H9 (cell line): ENCODE measurements around the gene CCDC91. TPM values are rescaled to one million over a fixed set of nuclear protein-coding genes. Genes with fewer than 3 reads are reported as not detected.

ENCODE experiments used
- DNase-seq: peaks from one replicate; pipeline ENCODE4 v3.0.0-alpha.2; 2017
- H2AFZ ChIP-seq: one replicate; pipeline ENCODE4 v1.6.1; 2013; ENCODE audit warnings: mild to moderate bottlenecking, low read length, control low read depth, moderate library complexity
- H2AK5ac ChIP-seq: 2 replicates; pipeline ENCODE4 v1.6.1; 2013; ENCODE audit warnings: low read length, control low read depth, mixed read lengths; ENCODE audit not compliant: insufficient read length
- H2BK120ac ChIP-seq: one replicate; pipeline ENCODE4 v1.6.1; 2013; ENCODE audit warnings: low read depth, mild to moderate bottlenecking, low read length, control low read depth, inconsistent platforms; ENCODE audit not compliant: poor library complexity, severe bottlenecking
- H2BK12ac ChIP-seq: 2 replicates; pipeline ENCODE4 v1.6.1; 2013; ENCODE audit warnings: low read length, control low read depth, mixed read lengths, low read depth; ENCODE audit not compliant: insufficient read length
- H2BK15ac ChIP-seq: 2 replicates; pipeline ENCODE4 v1.6.1; 2013; ENCODE audit warnings: low read depth, low read length, control low read depth
- H2BK20ac ChIP-seq: one replicate; pipeline ENCODE4 v1.6.1; 2013; ENCODE audit warnings: low read depth, mild to moderate bottlenecking, low read length, control low read depth, inconsistent platforms; ENCODE audit not compliant: poor library complexity, severe bottlenecking
- H2BK5ac ChIP-seq: 2 replicates; pipeline ENCODE4 v1.6.1; 2013; ENCODE audit warnings: low read length, control low read depth, mixed read lengths; ENCODE audit not compliant: insufficient read length
- H3K14ac ChIP-seq: 2 replicates; pipeline ENCODE4 v1.6.1; 2013; ENCODE audit warnings: low read length, control low read depth; ENCODE audit not compliant: insufficient read depth
- H3K18ac ChIP-seq: 2 replicates; pipeline ENCODE4 v1.6.1; 2013; ENCODE audit warnings: low read depth, mild to moderate bottlenecking, mixed read lengths, low read length, control low read depth; ENCODE audit not compliant: insufficient read length
- H3K23ac ChIP-seq: 2 replicates; pipeline ENCODE4 v1.6.1; 2013; ENCODE audit warnings: low read length, control low read depth, mixed read lengths, low read depth; ENCODE audit not compliant: insufficient read length
- H3K23me2 ChIP-seq: 2 replicates; pipeline ENCODE4 v1.6.1; 2013; ENCODE audit warnings: low read depth, mild to moderate bottlenecking, mixed read lengths, low read length, control low read depth; ENCODE audit not compliant: insufficient read length, poor library complexity, severe bottlenecking
- H3K27ac ChIP-seq: 2 replicates; pipeline ENCODE4 v1.5.1; 2013; ENCODE audit warnings: low read length, control low read depth, mixed read lengths, low read depth; ENCODE audit not compliant: insufficient read length
- H3K27me3 ChIP-seq: 2 replicates; pipeline ENCODE4 v1.6.1; 2013; ENCODE audit warnings: low read length, control low read depth, inconsistent platforms; ENCODE audit not compliant: insufficient read depth
- H3K4ac ChIP-seq: 2 replicates; pipeline ENCODE4 v1.6.1; 2013; ENCODE audit warnings: low read depth, mild to moderate bottlenecking, control low read depth, inconsistent platforms, low read length, moderate library complexity
- H3K4me1 ChIP-seq: 2 replicates; pipeline ENCODE4 v1.6.1; 2013; ENCODE audit warnings: low read length, control low read depth, inconsistent platforms; ENCODE audit not compliant: insufficient read depth
- H3K4me2 ChIP-seq: 2 replicates; pipeline ENCODE4 v1.6.1; 2013; ENCODE audit warnings: low read length, control low read depth, mixed read lengths; ENCODE audit not compliant: insufficient read length, insufficient read depth
- H3K56ac ChIP-seq: 2 replicates; pipeline ENCODE4 v1.6.1; 2013; ENCODE audit warnings: low read depth, mild to moderate bottlenecking, mixed read lengths, low read length, control low read depth; ENCODE audit not compliant: insufficient read length
- H3K79me1 ChIP-seq: 2 replicates; pipeline ENCODE4 v1.6.1; 2013; ENCODE audit warnings: low read depth, mild to moderate bottlenecking, moderate library complexity, low read length, control low read depth, inconsistent platforms; ENCODE audit not compliant: insufficient read depth, poor library complexity, severe bottlenecking
- H3K79me2 ChIP-seq: 2 replicates; pipeline ENCODE4 v1.6.1; 2013; ENCODE audit warnings: low read length, control low read depth, inconsistent platforms; ENCODE audit not compliant: insufficient read depth
- H3K9ac ChIP-seq: 2 replicates; pipeline ENCODE4 v1.6.1; 2013; ENCODE audit warnings: low read length, control low read depth, mixed read lengths; ENCODE audit not compliant: insufficient read length; ENCODE audit errors: extremely low read depth
- H3K9me3 ChIP-seq: one replicate; pipeline ENCODE4 v1.6.1; 2013; ENCODE audit warnings: low read depth, low read length, inconsistent platforms; ENCODE audit not compliant: control insufficient read depth
- H3T11ph ChIP-seq: one replicate; pipeline ENCODE4 v1.6.1; 2013; ENCODE audit warnings: mild to moderate bottlenecking, low read length, control low read depth, inconsistent platforms
- H4K20me1 ChIP-seq: one replicate; pipeline ENCODE4 v1.6.1; 2013; ENCODE audit not compliant: control insufficient read depth, insufficient read length, insufficient read depth
- H4K5ac ChIP-seq: 2 replicates; pipeline ENCODE4 v1.6.1; 2013; ENCODE audit warnings: low read depth, mild to moderate bottlenecking, mixed read lengths, low read length, control low read depth; ENCODE audit not compliant: insufficient read length
- H4K8ac ChIP-seq: replicated peaks from 2 replicates; pipeline ENCODE4 v1.6.1; 2013; ENCODE audit warnings: low read length, control low read depth, mixed read lengths, low read depth; ENCODE audit not compliant: insufficient read length
- H4K91ac ChIP-seq: 2 replicates; pipeline ENCODE4 v1.6.1; 2013; ENCODE audit warnings: low read depth, mild to moderate bottlenecking, moderate library complexity, mixed read lengths, low read length, control low read depth; ENCODE audit not compliant: insufficient read length
- H3K27ac Mint-ChIP-seq, 3 experiments: 2 replicates in 2 of 3; 3 replicates in 1 of 3; pipeline ENCODE4 v1.8.0; 2020 to 2021; ENCODE audit warnings: mixed read lengths in 3 of 3, mild to moderate bottlenecking in 1 of 3, moderate library complexity in 1 of 3
- H3K27me3 Mint-ChIP-seq: 2 replicates; pipeline ENCODE4 v1.8.0; 2021; ENCODE audit warnings: low read depth, mild to moderate bottlenecking, moderate library complexity, mixed read lengths
- H3K36me3 Mint-ChIP-seq, 3 experiments: 2 replicates in 2 of 3; 3 replicates in 1 of 3; pipeline ENCODE4 v1.8.0; 2020 to 2021; ENCODE audit warnings: low read depth in 3 of 3, mixed read lengths in 3 of 3; ENCODE audit not compliant: insufficient read depth in 1 of 3
- H3K4me1 Mint-ChIP-seq, 2 experiments: 2 replicates each; pipeline ENCODE4 v1.8.0; 2020; ENCODE audit warnings: mixed read lengths in 2 of 2
- H3K4me3 Mint-ChIP-seq, 2 experiments: 2 replicates in 1 of 2; 3 replicates in 1 of 2; pipeline ENCODE4 v1.8.0; 2020 to 2021; ENCODE audit warnings: mild to moderate bottlenecking in 2 of 2, mixed read lengths in 2 of 2, moderate library complexity in 1 of 2
- H3K9me3 Mint-ChIP-seq, 2 experiments: 2 replicates in 1 of 2; 3 replicates in 1 of 2; pipeline ENCODE4 v1.8.0; 2020; ENCODE audit warnings: mild to moderate bottlenecking in 2 of 2, mixed read lengths in 2 of 2, moderate library complexity in 1 of 2
- WGBS: extraction: QIAGEN DNeasy Blood & Tissue Kit; methylation state at CpG from one replicate; pipeline ENCODE4 v1.1.7; 2013; ENCODE audit warnings: missing lambda C conversion rate, low lambda C conversion rate, mixed read lengths; ENCODE audit not compliant: insufficient read length; ENCODE audit errors: extremely low coverage; 5-methylcytosine and 5-hydroxymethylcytosine counted together
- total RNA-seq: library from RNA; stranded (reverse); gene quantifications from 2 replicates; pipeline ENCODE4 v1.2.1, GENCODE V29; 2021
- TF ChIP-seq, protein P1 (sequence below): fragments of 200-600 bp; sonication (generic); conservative IDR thresholded peaks from 3 replicates; pipeline ENCODE4 v1.8.0; 2021; ENCODE audit warnings: antibody characterized with exemption, mild to moderate bottlenecking

Gene CCDC91
- total RNA-seq, 1 experiment from 2014 or later: 22.7 TPM

DNA sequence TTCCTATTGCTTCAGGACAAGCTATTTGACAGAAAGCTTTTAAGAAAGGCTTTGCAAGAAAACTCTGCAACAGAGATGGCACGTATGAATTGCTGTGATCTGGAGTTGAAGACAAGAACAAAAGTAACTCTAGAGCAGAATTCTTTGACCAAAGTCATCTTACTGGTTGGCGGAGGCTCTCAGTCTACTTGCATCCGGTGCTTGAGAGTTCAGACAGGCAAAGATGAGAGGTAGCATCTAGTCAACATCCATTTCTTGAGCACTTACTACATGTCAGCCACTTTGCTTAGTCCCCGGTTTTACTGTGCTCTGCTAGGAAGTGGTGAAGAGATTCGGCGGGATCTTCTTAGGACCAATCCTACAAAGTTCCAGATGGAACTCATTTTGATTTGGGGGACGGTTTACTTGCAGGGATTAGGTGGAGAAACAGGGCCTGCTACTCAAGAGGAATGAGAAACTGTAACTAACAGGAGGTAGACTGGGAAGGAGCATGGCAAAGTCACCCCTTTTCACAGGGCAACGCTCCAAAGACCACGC, 404 bp upstream of the CCDC91 start:
- no peak overlapping the region for H2BK12ac ChIP-seq
- H3K4ac ChIP-seq: no peak overlapping the region
- H2BK5ac ChIP-seq: no peak overlapping the region
- peak overlapping the region; percentile 44 for H3K9ac ChIP-seq
- H3K79me1 ChIP-seq: no peaks in the 10 kb centered on the region
- H2AK5ac ChIP-seq: no peak overlapping the region
- H3K23me2 ChIP-seq: peaks cover 8% of the 10 kb centered on the region
- H4K8ac ChIP-seq: peak overlapping the region; percentile 46
- no peak overlapping the region for H3K18ac ChIP-seq
- H3K27ac ChIP-seq: no peak overlapping the region
- peaks cover 25 to 27% of the 10 kb centered on the region in 2 experiments for H3K4me1 Mint-ChIP-seq
- peaks cover 10% of the 10 kb centered on the region; the same call in 1 of the 2 replicates for H3K79me2 ChIP-seq
- no peak for DNase-seq
- no peak overlapping the region for H3K14ac ChIP-seq
- no peaks in the 10 kb centered on the region for H4K20me1 ChIP-seq
- peak overlapping the region; percentile 92 for H3K4me2 ChIP-seq
- no peaks in the 10 kb centered on the region; the same call in 1 of the 2 replicates for H3K27me3 Mint-ChIP-seq
- H2BK15ac ChIP-seq: no peak overlapping the region
- no CpG with 5 or more reads among the region's 9 CpGs for WGBS
- no peak overlapping the region for H3K23ac ChIP-seq
- peak overlapping the region; percentile 90 to 95 for H3K4me3 Mint-ChIP-seq
- H4K91ac ChIP-seq: no peak overlapping the region
- TF ChIP-seq, protein P1, sequence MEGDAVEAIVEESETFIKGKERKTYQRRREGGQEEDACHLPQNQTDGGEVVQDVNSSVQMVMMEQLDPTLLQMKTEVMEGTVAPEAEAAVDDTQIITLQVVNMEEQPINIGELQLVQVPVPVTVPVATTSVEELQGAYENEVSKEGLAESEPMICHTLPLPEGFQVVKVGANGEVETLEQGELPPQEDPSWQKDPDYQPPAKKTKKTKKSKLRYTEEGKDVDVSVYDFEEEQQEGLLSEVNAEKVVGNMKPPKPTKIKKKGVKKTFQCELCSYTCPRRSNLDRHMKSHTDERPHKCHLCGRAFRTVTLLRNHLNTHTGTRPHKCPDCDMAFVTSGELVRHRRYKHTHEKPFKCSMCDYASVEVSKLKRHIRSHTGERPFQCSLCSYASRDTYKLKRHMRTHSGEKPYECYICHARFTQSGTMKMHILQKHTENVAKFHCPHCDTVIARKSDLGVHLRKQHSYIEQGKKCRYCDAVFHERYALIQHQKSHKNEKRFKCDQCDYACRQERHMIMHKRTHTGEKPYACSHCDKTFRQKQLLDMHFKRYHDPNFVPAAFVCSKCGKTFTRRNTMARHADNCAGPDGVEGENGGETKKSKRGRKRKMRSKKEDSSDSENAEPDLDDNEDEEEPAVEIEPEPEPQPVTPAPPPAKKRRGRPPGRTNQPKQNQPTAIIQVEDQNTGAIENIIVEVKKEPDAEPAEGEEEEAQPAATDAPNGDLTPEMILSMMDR: no peak
- H4K5ac ChIP-seq: no peak overlapping the region
- H2AFZ ChIP-seq: no peak overlapping the region
- no peaks in the 10 kb centered on the region for H3K9me3 ChIP-seq
- no peak overlapping the region for H3K56ac ChIP-seq
- no peak overlapping the region for H2BK20ac ChIP-seq
- H3K9me3 Mint-ChIP-seq: peaks cover 9 to 15% of the 10 kb centered on the region in 2 experiments
- H2BK120ac ChIP-seq: no peak overlapping the region
- peaks cover 11 to 35% (median 27%) of the 10 kb centered on the region in 3 experiments for H3K36me3 Mint-ChIP-seq
- H3T11ph ChIP-seq: no peak overlapping the region
- H3K27ac Mint-ChIP-seq: peak overlapping the region; percentile 6 to 98 (median 68); a peak in 4 of 7 replicates
- no peaks in the 10 kb centered on the region for H3K27me3 ChIP-seq
- peaks cover 2% of the 10 kb centered on the region; the same call in 1 of the 2 replicates for H3K4me1 ChIP-seq
